Transverse colon (tissue), 4 donors: ENCODE results near the gene SHMT2.

Experiments
- EP300 ChIP-seq: sonication (generic); formaldehyde crosslinking; IDR thresholded peaks from one replicate; pipeline ENCODE4 v1.6.1; 2017; ENCODE audit warnings: antibody characterized with exemption, low read depth
- POLR2A ChIP-seq: fragments of 450-650 bp; IDR thresholded peaks from one replicate; pipeline ENCODE4 v1.6.1; 2016; ENCODE audit warnings: antibody characterized with exemption, mild to moderate bottlenecking, moderate library complexity
- POLR2AphosphoS5 ChIP-seq, 3 donors: sonication (generic); formaldehyde crosslinking; IDR thresholded peaks; one replicate each; pipeline ENCODE4 v1.6.1; 2016; ENCODE audit warnings: antibody characterized with exemption in 3 of 3
- TF ChIP-seq, protein P1 (sequence below), 5 experiments: fragments of 200-600 bp in 3 of 5; fragments of 450-650 bp in 2 of 5; sonication (generic) in 3 of 5; IDR thresholded peaks; 1 replicate in 2 of 5; 2 replicates in 3 of 5; pipeline ENCODE4 v1.5.1; 2016 to 2017; ENCODE audit warnings: antibody characterized with exemption in 5 of 5, inconsistent platforms in 3 of 5, mild to moderate bottlenecking in 2 of 5, moderate library complexity in 1 of 5

GRCh38 chr12:57225680-57226210 lies 3.8 kb upstream of the SHMT2 start:
- TF ChIP-seq POLR2A (no peak), EP300 (no peak), POLR2AphosphoS5 (IDR thresholded peaks at IDR 0.05) (no peak)
- TF ChIP-seq, protein P1, sequence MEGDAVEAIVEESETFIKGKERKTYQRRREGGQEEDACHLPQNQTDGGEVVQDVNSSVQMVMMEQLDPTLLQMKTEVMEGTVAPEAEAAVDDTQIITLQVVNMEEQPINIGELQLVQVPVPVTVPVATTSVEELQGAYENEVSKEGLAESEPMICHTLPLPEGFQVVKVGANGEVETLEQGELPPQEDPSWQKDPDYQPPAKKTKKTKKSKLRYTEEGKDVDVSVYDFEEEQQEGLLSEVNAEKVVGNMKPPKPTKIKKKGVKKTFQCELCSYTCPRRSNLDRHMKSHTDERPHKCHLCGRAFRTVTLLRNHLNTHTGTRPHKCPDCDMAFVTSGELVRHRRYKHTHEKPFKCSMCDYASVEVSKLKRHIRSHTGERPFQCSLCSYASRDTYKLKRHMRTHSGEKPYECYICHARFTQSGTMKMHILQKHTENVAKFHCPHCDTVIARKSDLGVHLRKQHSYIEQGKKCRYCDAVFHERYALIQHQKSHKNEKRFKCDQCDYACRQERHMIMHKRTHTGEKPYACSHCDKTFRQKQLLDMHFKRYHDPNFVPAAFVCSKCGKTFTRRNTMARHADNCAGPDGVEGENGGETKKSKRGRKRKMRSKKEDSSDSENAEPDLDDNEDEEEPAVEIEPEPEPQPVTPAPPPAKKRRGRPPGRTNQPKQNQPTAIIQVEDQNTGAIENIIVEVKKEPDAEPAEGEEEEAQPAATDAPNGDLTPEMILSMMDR (IDR thresholded peaks at IDR 0.05) = no peak
